Esophagus (tissue), 2 donors: ENCODE measurements around the gene ATP10A. TPM values are rescaled to one million over a fixed set of nuclear protein-coding genes. Genes with fewer than 3 reads are reported as not detected.

Experiments
- H3K27ac ChIP-seq, 2 donors: one replicate each; pipeline ENCODE4 v1.5.1; 2013; ENCODE audit warnings: low read depth in 2 of 2, mild to moderate bottlenecking in 2 of 2, inconsistent platforms in 1 of 2, low read length in 1 of 2, moderate library complexity in 1 of 2
- H3K27me3 ChIP-seq, 2 donors: one replicate each; pipeline ENCODE4 v1.6.1; 2013; ENCODE audit warnings: low read length in 2 of 2, control low read depth in 1 of 2, mild to moderate bottlenecking in 1 of 2; ENCODE audit not compliant: insufficient read depth in 2 of 2, control insufficient read depth in 1 of 2
- H3K36me3 ChIP-seq, 2 donors: one replicate each; pipeline ENCODE4 v1.6.1; 2013; ENCODE audit warnings: low read length in 1 of 2; ENCODE audit not compliant: control insufficient read depth in 2 of 2, insufficient read depth in 2 of 2
- H3K4me1 ChIP-seq, 2 donors: one replicate each; pipeline ENCODE4 v1.6.1; 2013; ENCODE audit warnings: low read length in 1 of 2; ENCODE audit not compliant: control insufficient read depth in 2 of 2, insufficient read depth in 2 of 2
- H3K4me3 ChIP-seq, 2 donors: one replicate each; pipeline ENCODE4 v1.5.1; 2013; ENCODE audit warnings: low read length in 2 of 2, mild to moderate bottlenecking in 2 of 2, low read depth in 1 of 2, moderate library complexity in 1 of 2
- H3K9me3 ChIP-seq, 2 donors: one replicate each; pipeline ENCODE4 v1.6.1; 2013; ENCODE audit warnings: mild to moderate bottlenecking in 2 of 2, low read depth in 1 of 2, low read length in 1 of 2, moderate library complexity in 1 of 2; ENCODE audit not compliant: control insufficient read depth in 2 of 2, insufficient read depth in 1 of 2
- WGBS, 2 donors: extraction: QIAGEN DNeasy Blood & Tissue Kit; methylation state at CpG; one replicate each; pipeline ENCODE4 v1.1.7; 2013; 5-methylcytosine and 5-hydroxymethylcytosine counted together
- polyA plus RNA-seq, 2 donors: library from polyadenylated mRNA; stranded (reverse); fragments of 200-250 nt; gene quantifications; one replicate each; pipeline ENCODE4 v1.2.3, GENCODE V29; 2013
- donor health status: healthy with polysubstance abuse.
- donor health status: Bipolar disorder and iron deficiency.

The ATP10A gene
- polyA plus RNA-seq, 2 donors: 0.79 to 0.86 TPM

DNA sequence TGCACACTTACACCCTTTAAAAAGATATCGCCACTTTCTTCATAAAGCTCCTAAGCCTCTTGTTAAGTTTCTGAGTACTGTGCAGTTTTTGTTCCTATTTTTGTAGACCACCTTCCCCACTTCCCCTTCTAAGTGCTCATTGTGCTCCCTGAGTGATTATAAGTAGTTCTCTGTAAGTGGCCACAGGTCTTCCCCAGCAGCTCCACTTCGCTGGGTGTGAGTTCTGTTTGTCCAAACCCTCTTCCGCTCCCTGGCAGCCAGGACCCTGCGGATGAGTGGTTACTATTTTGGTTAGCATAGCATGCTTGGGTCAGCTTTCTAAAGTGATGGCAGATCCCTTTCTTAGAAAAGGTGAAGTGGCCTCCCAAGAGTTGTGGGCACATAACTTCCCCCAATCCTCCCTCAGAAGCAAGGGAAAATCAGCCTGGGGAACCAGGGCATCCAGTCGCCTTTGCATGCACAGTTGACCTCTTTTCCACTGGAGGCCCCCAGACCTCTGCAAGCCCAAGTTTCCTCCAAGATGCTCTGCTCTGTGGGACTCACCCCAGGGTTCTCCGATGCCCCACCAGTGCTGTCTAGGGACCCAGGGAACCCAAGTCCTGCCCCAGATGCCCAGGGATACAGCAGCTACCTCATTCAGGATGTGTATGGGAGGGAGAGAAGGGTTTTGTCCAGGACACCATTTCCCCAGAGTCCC, 69.6 kb downstream of the ATP10A start:
- Histone ChIP-seq H3K27me3 (no peaks in the 10 kb centered on the region), H3K27ac (no peak overlapping the region), H3K9me3 (no peaks in the 10 kb centered on the region), H3K4me3 (no peak overlapping the region), H3K36me3 (no peaks in the 10 kb centered on the region), H3K4me1 (peaks cover 2 to 5% of the 10 kb centered on the region in 2 donors)
- WGBS, 2 donors: 84% methylated on average over 6 of the region's 6 CpGs

DNA sequence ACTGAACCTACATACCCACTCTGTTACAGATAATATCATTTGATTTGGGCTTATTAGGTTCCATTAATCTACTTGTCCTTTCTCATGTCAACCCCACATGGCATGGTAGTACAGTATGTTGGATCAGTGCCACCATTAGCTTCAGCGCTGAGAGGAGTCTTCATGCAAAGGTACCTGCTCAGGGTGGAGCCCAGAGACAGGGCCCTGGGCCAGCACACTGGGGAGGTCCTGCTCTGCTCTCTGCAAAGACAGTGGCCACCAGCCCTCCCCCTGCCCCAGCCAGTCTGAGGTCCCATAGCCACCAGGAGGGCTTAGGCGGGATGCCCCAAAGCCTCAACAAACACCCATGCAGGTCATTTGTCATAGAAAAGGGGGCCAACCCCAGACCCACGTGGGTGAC, 71.0 kb downstream of the ATP10A start:
- H3K9me3 ChIP-seq: no peaks in the 10 kb centered on the region
- WGBS, 2 donors: 45 to 55% methylated on average over 3 of the region's 3 CpGs
- no peak overlapping the region for H3K4me3 ChIP-seq
- no peaks in the 10 kb centered on the region for H3K27me3 ChIP-seq
- H3K36me3 ChIP-seq: no peaks in the 10 kb centered on the region
- no peak overlapping the region for H3K27ac ChIP-seq
- peaks cover 6 to 8% of the 10 kb centered on the region in 2 donors for H3K4me1 ChIP-seq

DNA sequence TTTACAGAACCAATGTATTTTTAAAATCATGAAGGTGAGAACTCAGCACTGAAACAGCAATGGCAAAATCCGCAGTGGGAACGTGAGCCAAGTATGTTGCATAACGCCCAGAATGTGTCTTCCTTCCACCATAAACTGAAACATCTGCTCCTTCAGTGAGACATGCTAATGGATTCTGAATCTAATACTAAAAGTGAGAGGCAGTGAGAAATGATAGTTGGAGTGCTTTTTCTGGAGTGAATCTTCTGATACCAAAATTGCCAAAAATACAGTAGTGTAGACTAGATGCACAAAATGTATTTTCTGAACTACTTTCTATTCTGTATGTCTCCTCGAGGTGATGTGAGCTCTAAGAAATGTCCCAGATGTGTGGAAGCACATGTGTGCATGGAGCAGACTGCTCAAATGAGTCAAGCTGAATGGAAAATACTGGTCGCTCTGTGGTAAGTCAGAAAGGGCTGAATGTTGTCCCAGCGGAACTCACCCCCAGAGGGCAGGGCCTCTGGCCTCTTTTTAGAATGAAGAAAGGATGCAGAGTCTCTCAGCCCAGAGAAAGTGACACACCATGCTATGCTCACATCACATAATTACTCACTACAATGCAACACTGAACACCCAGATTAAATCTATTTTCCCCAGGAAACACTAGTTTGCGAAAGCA, 73.0 kb downstream of the ATP10A start:
- no peaks in the 10 kb centered on the region for H3K27me3 ChIP-seq
- H3K4me1 ChIP-seq: peaks cover 5 to 6% of the 10 kb centered on the region in 2 donors
- WGBS, 2 donors: 53 to 56% methylated on average over 7 of the region's 7 CpGs
- H3K9me3 ChIP-seq: no peaks in the 10 kb centered on the region
- peak overlapping the region; percentile 41 to 74 for H3K27ac ChIP-seq
- no peak overlapping the region for H3K4me3 ChIP-seq
- no peaks in the 10 kb centered on the region for H3K36me3 ChIP-seq

DNA sequence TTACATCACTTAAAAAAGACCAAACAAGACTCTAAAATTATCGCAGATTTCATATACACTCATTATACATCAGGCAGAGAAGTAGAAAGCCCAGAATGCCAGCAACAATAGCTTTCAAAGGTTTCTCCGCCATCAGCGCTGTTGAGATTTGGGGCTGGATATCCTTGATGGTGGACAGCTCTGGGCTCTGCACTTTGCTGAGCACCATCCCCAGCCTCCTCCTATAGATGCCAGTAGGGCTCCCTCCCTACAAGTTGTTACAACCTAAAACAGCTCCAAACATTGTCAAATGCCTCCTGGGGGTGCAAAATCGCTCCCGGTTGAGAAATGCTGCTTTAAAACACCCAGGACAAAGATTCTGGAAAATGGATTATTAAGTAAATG, 73.5 kb downstream of the ATP10A start:
- Histone ChIP-seq H3K27me3 (no peaks in the 10 kb centered on the region), H3K4me1 (peaks cover 5 to 6% of the 10 kb centered on the region in 2 donors), H3K36me3 (no peaks in the 10 kb centered on the region), H3K27ac (peak overlapping the region; percentile 58 to 67), H3K9me3 (no peaks in the 10 kb centered on the region), H3K4me3 (no peak overlapping the region)
- 69 to 73% methylated on average over 5 of the region's 5 CpGs for WGBS, 2 donors

DNA sequence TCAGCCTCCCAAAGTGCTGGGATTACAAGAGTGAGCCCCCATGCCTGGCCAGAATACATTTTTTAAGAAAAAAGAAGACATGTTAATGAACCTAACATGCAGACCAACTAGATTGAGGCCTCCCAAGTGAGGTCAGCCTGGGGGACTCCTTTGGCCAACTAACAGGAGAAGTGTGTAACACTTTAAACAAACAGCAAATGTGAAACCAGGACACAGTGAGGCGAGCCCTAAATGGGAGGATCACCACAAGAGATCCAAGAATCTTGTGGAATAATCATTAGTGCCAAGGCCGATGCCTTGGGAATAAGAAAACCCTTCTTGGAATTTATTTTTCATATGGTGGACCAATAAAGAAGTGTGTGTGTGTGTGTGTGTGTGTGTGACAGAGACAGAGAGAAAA, 73.9 kb downstream of the ATP10A start:
- H3K9me3 ChIP-seq: no peaks in the 10 kb centered on the region

DNA sequence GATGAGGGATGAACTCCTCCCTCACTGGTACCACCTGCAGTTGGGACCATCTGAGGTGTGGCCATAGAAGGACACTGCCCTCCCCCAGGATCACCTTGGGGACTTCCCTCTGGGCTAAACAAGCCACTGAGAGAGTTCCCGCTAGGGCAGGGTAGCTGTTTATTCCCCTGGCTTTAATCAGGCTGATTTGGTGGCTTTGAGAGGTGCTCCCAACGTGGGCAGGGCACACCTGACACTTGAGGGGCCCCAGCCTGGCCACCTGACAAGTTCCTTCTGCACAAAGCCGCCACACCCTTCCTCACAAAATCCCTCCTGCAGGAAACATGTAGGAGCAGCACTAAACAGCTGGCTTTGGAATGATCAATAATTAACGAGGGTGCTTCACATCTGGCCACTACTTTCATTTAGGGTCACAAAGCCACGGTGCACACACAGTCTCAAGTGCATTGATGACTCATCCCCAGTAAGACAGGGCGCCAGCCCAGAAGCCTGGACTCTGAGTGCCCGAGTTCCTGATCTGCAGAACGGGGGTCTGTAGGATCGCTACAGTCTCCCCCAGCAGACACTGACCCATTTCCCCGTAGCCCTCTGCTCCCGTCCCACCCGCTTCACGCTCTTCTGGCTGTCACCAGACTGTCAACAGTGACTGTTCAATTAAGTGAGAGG, 75.1 kb downstream of the ATP10A start:
- Histone ChIP-seq H3K4me3 (no peak overlapping the region), H3K36me3 (no peaks in the 10 kb centered on the region), H3K9me3 (no peaks in the 10 kb centered on the region), H3K4me1 (peaks cover 5 to 6% of the 10 kb centered on the region in 2 donors), H3K27ac (peak overlapping the region in 1 of 2 donors; percentile 20), H3K27me3 (no peaks in the 10 kb centered on the region)
- WGBS, 2 donors: 25 to 29% methylated on average over 13 of the region's 13 CpGs

More for the DNA sequence above, 73.9 kb downstream of the ATP10A start:
- H3K27ac ChIP-seq: peak overlapping the region; percentile 39 to 47
- WGBS, 2 donors: 58 to 83% methylated on average over 2 of the region's 2 CpGs
- peaks cover 5 to 6% of the 10 kb centered on the region in 2 donors for H3K4me1 ChIP-seq
- H3K4me3 ChIP-seq: no peak overlapping the region
- H3K36me3 ChIP-seq: no peaks in the 10 kb centered on the region
- no peaks in the 10 kb centered on the region for H3K27me3 ChIP-seq

DNA sequence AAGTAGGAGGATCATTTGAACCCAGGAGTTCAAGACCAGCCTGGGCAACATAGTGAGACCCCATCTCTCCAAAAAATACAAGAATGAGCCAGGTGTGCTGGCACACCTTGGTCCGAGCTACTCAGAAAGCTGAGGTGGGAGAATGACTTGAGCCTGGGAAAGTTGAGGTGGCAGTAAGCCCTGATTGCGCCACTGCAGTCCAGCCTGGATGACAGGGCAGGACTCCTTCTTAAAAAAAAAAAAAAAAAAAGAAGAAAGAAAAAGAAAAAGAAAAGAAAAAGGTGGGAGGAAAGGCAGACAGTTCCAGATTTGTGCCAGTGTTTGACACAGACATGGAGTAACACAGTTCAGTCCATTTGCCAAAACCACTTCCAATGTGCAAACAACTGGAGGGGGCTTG, 75.7 kb downstream of the ATP10A start:
- Histone ChIP-seq H3K4me1 (peaks cover 5 to 6% of the 10 kb centered on the region in 2 donors), H3K27me3 (no peaks in the 10 kb centered on the region), H3K27ac (no peak overlapping the region), H3K4me3 (no peak overlapping the region), H3K9me3 (no peaks in the 10 kb centered on the region), H3K36me3 (no peaks in the 10 kb centered on the region)
- WGBS, 2 donors: 87 to 91% methylated on average over 2 of the region's 2 CpGs

DNA sequence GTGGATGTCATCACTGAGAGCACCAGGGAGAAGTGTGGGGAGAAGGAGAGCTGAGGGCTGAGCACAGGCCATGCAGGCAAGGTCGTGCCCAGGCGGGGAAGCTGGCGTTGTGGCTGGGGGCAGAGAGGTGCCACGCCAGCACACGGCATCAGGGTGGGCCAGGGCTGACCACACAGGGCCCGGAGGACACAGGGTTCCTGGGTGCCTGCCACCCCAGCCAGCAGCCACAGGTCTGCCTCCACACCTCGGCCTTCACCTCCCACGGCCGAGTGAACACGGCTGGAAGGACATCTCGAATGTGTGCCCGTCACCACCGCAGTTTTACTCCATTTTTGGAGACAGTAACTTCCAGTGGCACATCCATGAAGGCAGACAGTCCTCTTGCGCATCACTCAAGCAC, 77.1 kb downstream of the ATP10A start:
- H3K27ac ChIP-seq: no peak overlapping the region
- no peaks in the 10 kb centered on the region for H3K9me3 ChIP-seq
- 89 to 95% methylated on average over 14 of the region's 14 CpGs for WGBS, 2 donors
- H3K4me3 ChIP-seq: no peak overlapping the region
- peaks cover 4 to 5% of the 10 kb centered on the region in 2 donors for H3K4me1 ChIP-seq
- no peaks in the 10 kb centered on the region for H3K36me3 ChIP-seq
- H3K27me3 ChIP-seq: no peaks in the 10 kb centered on the region

DNA sequence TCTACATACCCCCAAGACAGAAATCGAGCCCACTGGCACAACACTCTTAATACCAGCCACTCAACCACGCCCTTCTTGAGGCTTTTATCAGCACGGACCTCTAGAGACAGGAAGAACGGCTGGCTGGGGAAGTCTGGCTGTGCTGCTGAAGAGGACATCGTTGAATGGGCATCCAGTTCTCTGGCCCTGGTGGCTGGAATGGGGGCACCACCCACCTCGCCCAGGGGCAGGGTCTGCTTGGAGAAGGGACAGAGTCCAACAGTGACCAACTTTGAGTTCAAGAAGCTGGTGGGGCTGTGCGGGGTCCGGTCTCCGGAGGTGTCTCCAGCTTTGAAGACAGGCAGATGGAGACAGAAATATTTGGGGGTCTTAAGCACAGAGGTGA, 77.5 kb downstream of the ATP10A start:
- no peaks in the 10 kb centered on the region for H3K27me3 ChIP-seq
- H3K27ac ChIP-seq: no peak overlapping the region
- WGBS, 2 donors: 75 to 77% methylated on average over 9 of the region's 9 CpGs
- H3K4me1 ChIP-seq: peaks cover 4 to 5% of the 10 kb centered on the region in 2 donors
- no peak overlapping the region for H3K4me3 ChIP-seq
- H3K36me3 ChIP-seq: no peaks in the 10 kb centered on the region
- no peaks in the 10 kb centered on the region for H3K9me3 ChIP-seq
